HG02970 (cell line): ENCODE measurements around the gene LGALS7.
"Not testable (repeated sequence)": the region's sequence is repeated elsewhere in the genome, so short reads cannot be mapped to it uniquely, and the experiment has no call there.

Experiments used
- ATAC-seq: cut with Tn5 transposase; IDR thresholded peaks from one replicate; pipeline ENCODE4 v1.9.1; 2021; ENCODE audit warnings: mild to moderate bottlenecking, moderate library complexity, moderate number of reproducible peaks; ENCODE audit not compliant: unreplicated experiment, low FRiP score

LGALS7 gene

GRCh38 chr19:38774181-38774950 lies 1.0 kb upstream of the LGALS7 start:
- no peak for ATAC-seq

GRCh38 chr19:38771569-38771968 lies 1.7 kb downstream of the LGALS7 start:
- not testable (repeated sequence) for ATAC-seq

- not testable (repeated sequence) for ATAC-seq
These were observed 2.4 kb downstream of the LGALS7 start for GRCh38 chr19:38770949-38771275.

- ATAC-seq: not testable (repeated sequence)
These were observed 2.9 kb downstream of the LGALS7 start for GRCh38 chr19:38770228-38770948.

GRCh38 chr19:38769635-38770211 lies 3.6 kb downstream of the LGALS7 start:
- ATAC-seq: peak; percentile 51

DNA sequence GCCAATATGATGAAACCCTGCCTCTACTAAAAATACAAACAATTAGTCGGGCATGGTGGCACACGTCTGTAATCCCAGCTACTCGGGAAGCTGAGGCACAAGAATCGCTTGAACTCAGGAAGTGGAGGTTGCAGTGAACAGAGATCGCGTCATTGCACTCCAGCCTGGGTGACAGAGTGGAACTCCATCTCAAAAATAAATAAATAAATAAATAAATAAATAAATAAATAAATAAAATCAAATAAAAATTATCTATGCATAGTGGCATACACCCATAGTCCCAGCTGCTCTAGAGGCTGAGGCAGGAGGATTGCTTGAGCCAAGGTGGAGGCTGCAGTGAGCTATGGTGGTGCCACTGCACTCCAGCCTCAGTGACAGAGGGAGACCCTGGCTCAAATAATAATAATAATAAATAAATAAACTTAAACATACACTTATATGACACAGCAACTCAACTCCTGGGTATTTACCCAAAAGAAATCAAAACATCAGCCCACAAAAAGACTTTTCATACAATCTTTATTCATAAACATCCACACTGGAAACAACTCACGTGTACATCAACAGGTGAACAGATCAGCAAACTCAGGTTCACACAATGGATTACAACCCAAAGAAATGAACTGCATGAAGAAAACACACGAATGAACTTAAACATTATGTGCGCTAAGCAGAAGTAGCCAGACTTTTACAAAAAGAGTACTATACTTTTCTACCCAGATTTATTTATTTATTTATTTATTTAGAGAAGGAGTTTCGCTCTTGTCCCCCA lies 6.9 kb downstream of the LGALS7 start:
- no peak for ATAC-seq

DNA sequence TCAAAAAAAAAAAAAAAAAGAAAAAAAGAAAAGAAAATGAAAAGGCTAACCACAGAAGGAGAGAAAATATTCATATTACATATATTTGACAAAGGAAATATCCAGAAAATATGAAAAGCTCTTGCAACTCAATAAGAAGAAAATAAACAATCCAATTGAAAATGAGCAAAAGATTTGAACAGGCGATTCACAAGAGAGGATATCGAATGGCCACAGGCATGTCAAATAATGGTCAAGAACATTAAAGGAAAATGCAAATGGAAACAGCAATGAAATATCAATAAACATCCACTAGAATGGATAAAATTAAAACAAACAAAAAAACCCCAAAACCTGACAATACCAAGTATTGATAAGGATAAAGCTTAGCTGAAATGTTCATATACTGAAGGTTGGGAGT lies 8.1 kb downstream of the LGALS7 start:
- no peak for ATAC-seq

DNA sequence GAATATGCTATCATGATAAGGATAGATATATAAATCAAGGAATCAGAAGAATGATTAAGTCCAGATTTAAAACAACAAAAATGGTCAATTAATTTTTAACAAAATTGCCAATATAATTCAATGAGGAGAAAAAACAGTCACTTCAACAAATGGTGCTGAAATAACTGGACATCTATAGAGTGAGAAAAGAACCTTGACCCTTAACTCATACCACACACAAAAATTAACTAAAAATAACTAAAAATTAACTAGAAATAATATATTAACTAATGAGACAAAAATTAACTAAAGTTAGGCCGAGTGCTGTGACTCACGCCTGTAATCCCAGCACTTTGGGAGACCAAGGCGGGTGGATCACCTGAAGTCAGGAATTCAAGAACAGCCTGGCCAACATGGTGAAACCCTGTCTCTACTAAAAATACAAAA lies 9.5 kb downstream of the LGALS7 start:
- no peak for ATAC-seq

DNA sequence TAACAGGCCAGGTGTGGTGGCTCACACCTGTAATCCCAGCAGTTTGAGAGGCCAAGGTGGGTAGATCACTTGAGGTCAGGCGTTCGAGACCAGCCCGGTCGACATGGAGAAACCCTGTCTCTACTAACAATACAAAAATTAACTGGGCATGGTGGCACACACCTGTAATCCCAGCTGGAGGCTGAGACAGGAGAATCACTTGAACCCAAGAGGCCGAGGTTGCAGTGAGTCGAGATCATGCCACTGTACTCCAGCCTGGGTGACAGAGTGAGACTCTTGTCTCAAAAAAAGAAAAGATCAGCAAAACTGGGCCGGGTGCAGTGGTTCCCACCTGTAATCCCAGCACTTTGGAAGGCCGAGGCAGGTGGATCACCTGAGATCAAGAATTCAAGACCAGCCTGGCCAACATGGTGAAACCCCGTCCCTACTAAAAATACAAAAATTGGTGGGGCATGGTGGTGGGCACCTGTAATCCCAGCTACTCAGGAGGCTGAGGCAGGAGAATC lies 11.4 kb downstream of the LGALS7 start:
- not testable (repeated sequence) for ATAC-seq

GRCh38 chr19:38760805-38761517 lies 12.4 kb downstream of the LGALS7 start:
- ATAC-seq: not testable (repeated sequence)

- ATAC-seq: no peak
These were observed 13.7 kb downstream of the LGALS7 start for GRCh38 chr19:38759590-38760003.

DNA sequence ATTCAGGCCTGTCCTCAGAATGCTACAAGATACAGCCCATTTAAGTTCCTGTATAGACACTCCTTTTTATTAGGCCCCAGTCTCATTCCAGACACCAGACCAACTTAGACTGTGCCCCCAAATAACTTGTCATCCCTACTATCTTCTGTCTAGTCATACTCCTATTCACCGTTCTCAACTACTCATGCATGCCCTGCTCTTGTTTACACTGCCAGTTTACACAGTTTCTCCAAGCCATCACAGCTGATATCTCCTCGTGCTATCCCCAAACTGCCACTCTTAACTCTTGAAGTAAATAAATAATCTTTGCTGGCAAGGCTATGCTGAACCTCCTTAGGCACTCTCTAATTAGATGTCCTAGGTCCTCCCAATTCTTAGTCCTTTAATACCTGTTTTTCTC lies 19.1 kb downstream of the LGALS7 start:
- not testable (repeated sequence) for ATAC-seq

GRCh38 chr19:38753783-38754182 lies 19.5 kb downstream of the LGALS7 start:
- ATAC-seq: not testable (repeated sequence)

DNA sequence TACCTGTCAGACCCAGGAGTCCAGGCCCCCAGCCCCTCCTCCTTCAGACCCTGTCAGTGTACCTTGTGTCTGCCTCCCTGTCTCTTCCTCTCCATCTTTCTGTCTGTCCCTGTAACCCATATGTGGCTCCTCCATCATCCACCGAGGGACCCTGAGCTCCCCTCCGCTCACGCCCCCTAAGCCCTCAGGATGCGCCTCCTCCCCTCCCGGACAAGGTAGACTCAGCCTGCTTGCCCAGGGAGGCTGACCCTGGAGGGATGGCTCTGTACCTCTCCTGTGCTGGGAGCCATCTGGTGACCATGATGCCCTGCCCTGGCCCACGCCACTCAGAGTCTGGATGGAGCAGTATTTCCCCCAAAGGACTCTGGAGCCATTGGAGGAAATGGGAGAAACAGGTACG lies 28.0 kb downstream of the LGALS7 start:
- no peak for ATAC-seq

DNA sequence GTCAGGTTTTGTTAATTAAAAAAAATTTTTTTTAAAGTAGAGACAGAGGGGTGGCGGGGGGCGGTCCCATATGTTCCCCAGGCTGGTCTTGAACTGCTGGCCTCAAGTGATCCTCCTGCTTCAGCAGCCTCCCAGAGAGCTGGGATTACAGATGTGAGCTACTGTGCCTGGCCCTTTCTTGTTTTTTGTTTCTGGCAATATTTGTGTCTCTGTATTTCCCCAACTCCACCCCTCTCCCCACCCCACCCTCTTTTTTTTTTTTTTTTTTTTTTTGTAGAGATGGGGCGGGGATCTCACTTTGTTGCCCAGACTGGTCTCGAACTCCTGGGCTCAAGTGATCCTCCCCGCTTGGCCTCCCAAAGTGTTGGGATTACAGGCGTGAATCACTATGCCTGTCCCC lies 28.4 kb downstream of the LGALS7 start:
- ATAC-seq: no peak

GRCh38 chr19:38744298-38744681 lies 29.0 kb downstream of the LGALS7 start, which contains the start of gene CAPN12:
TSS of gene CAPN12 (minus strand) at chr19:38744474. CDS start at chr19:38744165, 309 bp downstream.
- ATAC-seq: no peak

GRCh38 chr19:38743394-38744297 lies 29.7 kb downstream of the LGALS7 start:
- no peak for ATAC-seq

- no peak for ATAC-seq
These were observed 30.4 kb downstream of the LGALS7 start for GRCh38 chr19:38742906-38743305.

DNA sequence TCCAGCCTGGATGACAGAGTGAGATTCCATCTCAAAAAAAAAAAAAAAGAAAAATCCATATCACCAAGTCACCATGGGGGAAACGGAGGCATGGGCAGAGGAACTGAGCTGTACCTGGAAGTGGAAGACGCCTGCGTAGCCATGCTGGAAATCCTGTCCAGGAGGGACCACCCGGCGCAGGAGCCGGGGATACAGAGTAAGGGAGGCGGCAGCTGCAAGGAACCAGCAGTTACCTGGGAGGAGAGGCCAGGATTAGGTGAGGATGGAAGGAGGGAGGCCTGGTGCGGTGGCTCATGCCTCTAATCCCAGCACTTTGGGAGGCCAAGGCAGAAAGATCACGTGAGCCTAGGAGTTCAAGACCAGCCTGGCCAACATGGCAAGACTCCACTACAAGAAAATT lies 31.0 kb downstream of the LGALS7 start:
- no peak for ATAC-seq
